Measurements from ENCODE around the gene ZNF451.
A peak's percentile ranks its signal among the peaks of the same experiment; 100 is the strongest.

- TF ChIP-seq, protein P1, sequence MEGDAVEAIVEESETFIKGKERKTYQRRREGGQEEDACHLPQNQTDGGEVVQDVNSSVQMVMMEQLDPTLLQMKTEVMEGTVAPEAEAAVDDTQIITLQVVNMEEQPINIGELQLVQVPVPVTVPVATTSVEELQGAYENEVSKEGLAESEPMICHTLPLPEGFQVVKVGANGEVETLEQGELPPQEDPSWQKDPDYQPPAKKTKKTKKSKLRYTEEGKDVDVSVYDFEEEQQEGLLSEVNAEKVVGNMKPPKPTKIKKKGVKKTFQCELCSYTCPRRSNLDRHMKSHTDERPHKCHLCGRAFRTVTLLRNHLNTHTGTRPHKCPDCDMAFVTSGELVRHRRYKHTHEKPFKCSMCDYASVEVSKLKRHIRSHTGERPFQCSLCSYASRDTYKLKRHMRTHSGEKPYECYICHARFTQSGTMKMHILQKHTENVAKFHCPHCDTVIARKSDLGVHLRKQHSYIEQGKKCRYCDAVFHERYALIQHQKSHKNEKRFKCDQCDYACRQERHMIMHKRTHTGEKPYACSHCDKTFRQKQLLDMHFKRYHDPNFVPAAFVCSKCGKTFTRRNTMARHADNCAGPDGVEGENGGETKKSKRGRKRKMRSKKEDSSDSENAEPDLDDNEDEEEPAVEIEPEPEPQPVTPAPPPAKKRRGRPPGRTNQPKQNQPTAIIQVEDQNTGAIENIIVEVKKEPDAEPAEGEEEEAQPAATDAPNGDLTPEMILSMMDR (IDR thresholded peaks at IDR 0.05): no peak
- TF ChIP-seq POLR2AphosphoS5 (IDR thresholded peaks at IDR 0.05) (peak in 1 of 2 donors; percentile 23), POLR2A (IDR thresholded peaks at IDR 0.05) (no peak)
These were observed 87.7 kb downstream of the ZNF451 start for GRCh38 chr6:57177545-57178265.

Data from upper lobe of left lung (tissue), 4 donors.